Fibroblast of pulmonary artery (primary cell): ENCODE measurements around the gene ZNF385A.

Experiments
- DNase-seq: peaks from one replicate; pipeline ENCODE4 v3.0.0-alpha.2; 2010; ENCODE audit warnings: low read depth
- H3K4me3 ChIP-seq: replicated peaks from 2 replicates; pipeline ENCODE4 v1.5.1; 2011; ENCODE audit warnings: low read depth, mild to moderate bottlenecking, control low read depth, low read length, moderate library complexity
- CTCF ChIP-seq: IDR thresholded peaks from 2 replicates; pipeline ENCODE4 v1.5.1; 2011; ENCODE audit warnings: mild to moderate bottlenecking, control low read depth, low read length, inconsistent platforms; ENCODE audit errors: missing control alignments

Gene ZNF385A

GRCh38 chr12:54373649-54374561 lies 10.6 kb downstream of the ZNF385A start:
- H3K4me3 ChIP-seq, result no peak overlapping the region

GRCh38 chr12:54372113-54372806 lies 12.3 kb downstream of the ZNF385A start:
- no peak overlapping the region for H3K4me3 ChIP-seq
- no peak for TF ChIP-seq CTCF
- no peak for DNase-seq

More at GRCh38 chr12:54373649-54374561, 10.6 kb downstream of the ZNF385A start:
- DNase-seq, result no peak
- TF ChIP-seq CTCF, result no peak

- TF ChIP-seq CTCF, result no peak
- DNase-seq, result peak; percentile 65
Observed at GRCh38 chr12:54371328-54372112, 13.0 kb downstream of the ZNF385A start.

GRCh38 chr12:54370171-54370730 lies 14.3 kb downstream of the ZNF385A start:
- peak; percentile 80 for TF ChIP-seq CTCF
- DNase-seq, result peak; percentile 84
- peak overlapping the region; percentile 41 for H3K4me3 ChIP-seq

More at GRCh38 chr12:54371328-54372112, 13.0 kb downstream of the ZNF385A start:
- no peak overlapping the region for H3K4me3 ChIP-seq

GRCh38 chr12:54369597-54370131 lies 14.9 kb downstream of the ZNF385A start:
- no peak for TF ChIP-seq CTCF
- peak overlapping the region; percentile 41 for H3K4me3 ChIP-seq
- no peak for DNase-seq
